MG63 (cell line): Measurements from ENCODE around the gene ERO1B. TPM values are rescaled to one million over a fixed set of nuclear protein-coding genes. Genes with fewer than 3 reads are reported as not detected.

Experiments used
- DNase-seq: peaks from one replicate; pipeline ENCODE4 v3.0.0-alpha.2; 2020
- H3K27me3 ChIP-seq: fragments of 250-450 bp; sonication (Bioruptor Pico); 2 replicates; pipeline ENCODE4 v1.5.1; 2020; ENCODE audit warnings: mild to moderate bottlenecking, moderate library complexity
- H3K36me3 ChIP-seq: fragments of 250-450 bp; sonication (Bioruptor Pico); 2 replicates; pipeline ENCODE4 v1.5.1; 2020; ENCODE audit warnings: mild to moderate bottlenecking, moderate library complexity
- H3K4me3 ChIP-seq: fragments of 250-450 bp; sonication (Bioruptor Pico); 2 replicates; pipeline ENCODE4 v1.5.1; 2020; ENCODE audit warnings: mild to moderate bottlenecking, moderate library complexity
- H3K9me3 ChIP-seq: fragments of 250-450 bp; sonication (Bioruptor Pico); 2 replicates; pipeline ENCODE4 v1.5.1; 2020; ENCODE audit warnings: mild to moderate bottlenecking, moderate library complexity
- total RNA-seq: library from RNA; depleted of rRNA; stranded (reverse); fragments of >200 nt; shearing (Covaris generic); gene quantifications from 2 replicates; pipeline ENCODE4 v1.2.3, GENCODE V29; 2014; ENCODE audit warnings: low replicate concordance

ERO1B gene
- total RNA-seq, 1 experiment from 2014 or later: 0.40 TPM

- Histone ChIP-seq H3K9me3 (no peaks in the 10 kb centered on the region), H3K27me3 (peaks cover 35% of the 10 kb centered on the region), H3K36me3 (no peaks in the 10 kb centered on the region), H3K4me3 (peak overlapping the region; percentile 87)
- DNase-seq: no peak
Observed at GRCh38 chr1:236280438-236281197, 1.1 kb downstream of the ERO1B start.

GRCh38 chr1:236275586-236275985 is 6.2 kb downstream of the ERO1B start:
- Histone ChIP-seq H3K27me3 (peaks cover 5% of the 10 kb centered on the region), H3K36me3 (no peaks in the 10 kb centered on the region), H3K4me3 (no peak overlapping the region), H3K9me3 (no peaks in the 10 kb centered on the region)
- no peak for DNase-seq

DNA sequence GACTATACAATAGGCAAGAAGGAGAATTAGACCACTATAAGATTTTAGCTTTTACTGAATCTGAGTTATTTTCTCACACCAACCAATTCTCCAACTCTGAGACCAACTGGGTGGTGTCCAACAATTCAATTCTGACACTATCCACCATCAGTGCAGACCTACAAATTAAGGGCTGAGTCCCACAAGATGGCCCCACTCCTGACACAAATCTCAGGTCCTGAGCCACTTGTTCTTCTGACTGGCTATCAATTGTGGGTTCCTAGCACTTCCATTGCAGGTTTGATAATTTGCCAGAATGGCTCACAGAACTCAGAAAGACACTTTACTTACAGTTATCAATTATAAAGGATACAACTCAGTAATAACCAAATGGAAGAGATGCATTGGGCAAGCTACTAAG is 6.7 kb downstream of the ERO1B start:
- Histone ChIP-seq H3K4me3 (no peak overlapping the region), H3K9me3 (no peaks in the 10 kb centered on the region), H3K36me3 (no peaks in the 10 kb centered on the region), H3K27me3 (peaks cover 6% of the 10 kb centered on the region)
- no peak for DNase-seq

GRCh38 chr1:236273358-236273757 is 8.4 kb downstream of the ERO1B start:
- DNase-seq: no peak
- Histone ChIP-seq H3K27me3 (peaks cover 6% of the 10 kb centered on the region), H3K4me3 (no peak overlapping the region), H3K36me3 (no peaks in the 10 kb centered on the region), H3K9me3 (no peaks in the 10 kb centered on the region)

DNA sequence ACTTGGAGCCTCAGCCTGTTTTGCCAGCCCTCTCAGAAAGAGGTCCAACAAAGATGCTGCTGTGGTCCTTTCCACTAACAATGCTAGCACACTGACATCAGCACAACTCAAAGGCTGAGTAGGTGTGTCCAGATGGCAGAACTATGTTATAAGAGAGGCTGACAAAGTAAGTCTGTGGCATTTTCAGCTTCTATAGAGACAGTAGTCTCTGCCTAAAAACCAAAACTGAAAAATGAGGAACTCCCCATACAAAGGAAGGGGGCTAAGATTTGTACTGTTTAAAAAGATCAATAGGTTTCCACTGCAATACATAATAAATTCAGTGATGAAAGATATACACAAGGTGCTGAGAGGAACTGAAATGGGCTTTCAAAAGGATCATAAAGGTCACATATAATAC is 12.3 kb downstream of the ERO1B start:
- Histone ChIP-seq H3K27me3 (peaks cover 6% of the 10 kb centered on the region), H3K4me3 (no peak overlapping the region), H3K9me3 (no peaks in the 10 kb centered on the region), H3K36me3 (no peaks in the 10 kb centered on the region)
- no peak for DNase-seq

DNA sequence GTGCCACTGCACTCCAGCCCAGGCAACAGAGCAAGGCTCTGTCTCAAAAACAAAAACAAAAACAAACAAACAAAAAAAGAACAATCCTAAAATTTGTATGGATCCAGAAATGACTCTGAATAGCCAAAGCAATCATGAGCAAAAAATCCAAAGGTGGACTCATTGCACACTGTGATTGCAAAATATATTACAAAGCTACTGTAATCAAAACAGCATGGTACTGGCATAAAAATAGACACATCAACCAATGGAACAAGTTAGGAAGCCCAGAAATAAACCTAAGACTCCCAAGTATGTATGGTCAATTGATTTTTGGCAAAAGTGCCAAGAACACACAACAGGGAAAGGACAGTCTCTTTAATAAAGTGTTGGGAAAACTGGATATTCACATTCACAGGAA is 19.9 kb downstream of the ERO1B start:
- H3K36me3 ChIP-seq: no peaks in the 10 kb centered on the region
- no peaks in the 10 kb centered on the region; the same call in 1 of the 2 replicates for H3K27me3 ChIP-seq
- peaks cover 7% of the 10 kb centered on the region for H3K9me3 ChIP-seq
- DNase-seq: no peak
- H3K4me3 ChIP-seq: no peak overlapping the region

GRCh38 chr1:236261033-236261432 is 20.7 kb downstream of the ERO1B start:
- DNase-seq: no peak

DNA sequence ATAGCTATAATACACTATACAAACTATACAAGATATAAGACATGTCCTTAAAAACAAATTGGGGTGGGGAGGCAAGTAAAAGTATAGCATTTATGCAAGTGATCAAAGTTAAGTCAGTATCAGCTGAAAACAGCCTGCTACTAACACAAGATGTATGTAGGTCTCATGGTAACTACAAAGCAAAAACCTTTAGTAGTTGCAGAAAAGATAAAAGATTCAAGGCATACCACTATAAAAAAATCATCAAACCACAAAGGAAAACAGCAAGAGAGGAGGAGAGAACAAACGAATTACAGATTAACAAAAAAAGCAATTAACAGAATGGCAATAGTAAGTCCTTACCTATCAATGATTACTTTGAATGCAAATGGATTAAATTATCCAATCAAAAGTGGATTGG is 22.7 kb downstream of the ERO1B start:
- H3K9me3 ChIP-seq: peaks cover 7% of the 10 kb centered on the region
- H3K36me3 ChIP-seq: no peaks in the 10 kb centered on the region
- no peaks in the 10 kb centered on the region; the same call in 1 of the 2 replicates for H3K27me3 ChIP-seq
- DNase-seq: no peak
- no peak overlapping the region for H3K4me3 ChIP-seq

More at GRCh38 chr1:236261033-236261432, 20.7 kb downstream of the ERO1B start:
- Histone ChIP-seq H3K4me3 (no peak overlapping the region), H3K36me3 (no peaks in the 10 kb centered on the region), H3K9me3 (peaks cover 7% of the 10 kb centered on the region), H3K27me3 (no peaks in the 10 kb centered on the region; the same call in 1 of the 2 replicates)

DNA sequence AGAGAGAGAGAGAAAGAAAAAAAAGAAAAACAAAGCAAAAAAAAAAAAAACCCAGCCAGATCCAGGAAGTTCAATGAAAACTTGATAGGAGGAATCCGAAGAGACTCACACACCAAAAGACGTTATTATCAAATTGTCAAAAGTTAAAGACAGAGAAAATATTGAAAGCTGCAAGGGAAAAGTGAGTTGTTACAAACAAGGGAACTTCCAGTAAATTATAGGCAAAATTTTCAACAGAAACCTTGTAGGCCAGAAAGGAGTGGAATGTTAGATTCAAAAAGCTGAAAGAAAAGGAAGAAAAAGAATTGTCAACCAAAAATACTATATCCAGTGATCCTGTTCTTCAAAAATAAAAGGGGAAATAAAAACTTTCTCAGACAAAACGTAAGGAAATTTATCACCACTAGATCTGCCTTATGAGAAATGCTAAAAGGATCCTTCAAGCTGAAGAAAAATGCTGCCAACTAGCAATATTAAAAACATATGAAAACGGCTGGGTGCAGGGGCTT is 23.6 kb downstream of the ERO1B start:
- Histone ChIP-seq H3K27me3 (no peaks in the 10 kb centered on the region; the same call in 1 of the 2 replicates), H3K9me3 (peaks cover 7% of the 10 kb centered on the region)
- no peak for DNase-seq

GRCh38 chr1:236257216-236257615 is 24.5 kb downstream of the ERO1B start:
- Histone ChIP-seq H3K36me3 (no peaks in the 10 kb centered on the region), H3K4me3 (no peak overlapping the region), H3K9me3 (peaks cover 7% of the 10 kb centered on the region), H3K27me3 (no peaks in the 10 kb centered on the region; the same call in 1 of the 2 replicates)
- no peak for DNase-seq

More for the DNA sequence above, 23.6 kb downstream of the ERO1B start:
- H3K4me3 ChIP-seq: no peak overlapping the region
- H3K36me3 ChIP-seq: no peaks in the 10 kb centered on the region

GRCh38 chr1:236253918-236254637 is 27.7 kb downstream of the ERO1B start:
- H3K9me3 ChIP-seq: peaks cover 5% of the 10 kb centered on the region; the same call in 1 of the 2 replicates
- no peaks in the 10 kb centered on the region for H3K36me3 ChIP-seq
- no peak for DNase-seq
- no peak overlapping the region for H3K4me3 ChIP-seq
- no peaks in the 10 kb centered on the region; the same call in 1 of the 2 replicates for H3K27me3 ChIP-seq

DNA sequence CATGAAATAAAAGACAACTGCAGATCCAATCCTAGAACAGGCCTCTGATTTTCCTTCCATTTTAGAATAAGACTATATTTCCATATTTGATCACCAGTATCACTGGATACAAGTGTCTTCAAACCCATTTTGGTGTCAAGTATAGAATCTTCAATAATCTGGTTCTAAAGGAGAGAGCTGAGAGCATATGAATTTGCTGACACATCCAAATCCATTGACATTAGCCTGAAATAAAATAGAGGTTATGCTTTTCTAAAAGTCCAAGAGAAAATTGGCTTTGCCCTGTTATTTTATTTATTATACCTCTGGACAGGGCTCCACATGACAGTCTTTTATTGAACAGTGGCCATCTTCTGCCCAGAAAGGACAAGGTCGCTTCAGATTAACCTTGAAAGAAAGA is 28.6 kb downstream of the ERO1B start:
- DNase-seq: no peak
- H3K36me3 ChIP-seq: no peaks in the 10 kb centered on the region
- H3K27me3 ChIP-seq: no peaks in the 10 kb centered on the region; the same call in 1 of the 2 replicates
- H3K9me3 ChIP-seq: peaks cover under 1% of the 10 kb centered on the region; the same call in 1 of the 2 replicates
- H3K4me3 ChIP-seq: no peak overlapping the region

GRCh38 chr1:236251587-236251986 is 30.2 kb downstream of the ERO1B start:
- no peaks in the 10 kb centered on the region for H3K36me3 ChIP-seq
- H3K4me3 ChIP-seq: no peak overlapping the region
- H3K9me3 ChIP-seq: no peaks in the 10 kb centered on the region
- no peaks in the 10 kb centered on the region for H3K27me3 ChIP-seq
- DNase-seq: no peak

DNA sequence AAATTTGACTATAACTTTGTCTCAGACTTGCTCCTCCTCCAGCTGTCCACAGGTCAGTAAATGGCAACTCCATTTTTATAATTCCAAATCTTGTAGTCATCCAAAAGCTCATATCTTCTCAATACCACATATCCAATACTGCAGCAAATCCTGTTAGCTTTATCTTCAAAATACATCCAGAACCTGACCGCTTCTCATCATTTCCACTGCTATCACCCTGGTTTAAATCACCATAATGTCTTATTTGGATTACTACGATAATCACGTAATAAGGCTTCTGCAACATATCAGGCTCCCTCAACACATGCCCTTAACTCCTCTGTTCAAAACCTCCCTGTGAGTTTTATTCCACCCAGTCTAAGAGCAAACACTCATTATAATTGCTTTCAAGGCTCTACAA is 34.5 kb downstream of the ERO1B start:
- no peaks in the 10 kb centered on the region for H3K9me3 ChIP-seq
- no peaks in the 10 kb centered on the region for H3K27me3 ChIP-seq
- H3K36me3 ChIP-seq: no peaks in the 10 kb centered on the region
- no peak overlapping the region for H3K4me3 ChIP-seq
- DNase-seq: no peak

DNA sequence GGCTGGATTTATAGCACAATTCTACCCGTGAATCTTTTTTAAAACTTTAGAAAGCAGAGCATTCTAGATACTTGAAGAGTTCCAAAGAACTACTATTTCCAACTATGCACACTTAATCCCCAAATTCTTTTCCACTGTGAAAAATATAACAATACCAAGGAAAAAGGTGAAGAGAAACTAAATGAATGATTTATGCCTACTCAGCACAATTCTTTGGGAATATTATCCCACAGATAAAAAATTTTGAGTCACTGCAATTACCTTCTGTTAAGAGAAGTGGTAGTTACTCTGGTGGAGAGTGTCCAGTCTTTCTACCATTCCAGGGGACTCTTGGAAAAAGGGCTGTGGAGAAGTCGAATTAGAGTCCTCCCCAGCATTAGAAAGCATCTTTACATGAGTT is 39.2 kb downstream of the ERO1B start:
- Histone ChIP-seq H3K27me3 (no peaks in the 10 kb centered on the region), H3K36me3 (no peaks in the 10 kb centered on the region), H3K9me3 (no peaks in the 10 kb centered on the region), H3K4me3 (no peak overlapping the region)
- no peak for DNase-seq

DNA sequence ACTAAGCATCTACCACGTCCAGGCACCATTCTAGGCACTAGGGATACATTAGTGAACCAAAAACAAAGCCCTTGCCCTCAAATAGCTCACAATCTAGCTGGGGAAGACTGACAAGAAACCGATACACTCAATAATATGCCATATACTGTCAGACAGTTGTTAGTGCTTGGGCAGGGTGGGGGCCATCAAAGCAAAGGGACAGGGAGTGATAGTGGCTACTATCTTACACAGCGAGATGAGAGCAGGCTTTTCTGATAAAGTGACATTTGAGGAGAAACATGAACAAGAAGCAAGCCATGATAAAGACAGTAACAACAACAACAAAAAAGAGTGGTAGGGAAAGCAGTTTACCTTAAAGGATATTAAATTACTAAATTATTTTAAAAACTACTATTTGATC is 41.1 kb downstream of the ERO1B start:
- DNase-seq: no peak
- H3K4me3 ChIP-seq: no peak overlapping the region
- H3K36me3 ChIP-seq: no peaks in the 10 kb centered on the region
- H3K9me3 ChIP-seq: no peaks in the 10 kb centered on the region
- no peaks in the 10 kb centered on the region for H3K27me3 ChIP-seq

- Histone ChIP-seq H3K4me3 (no peak overlapping the region), H3K36me3 (no peaks in the 10 kb centered on the region), H3K9me3 (no peaks in the 10 kb centered on the region), H3K27me3 (no peaks in the 10 kb centered on the region)
- DNase-seq: no peak
Observed at GRCh38 chr1:236239092-236239585, 42.6 kb downstream of the ERO1B start.
